Activated naive CD8-positive, alpha-beta T cell (primary cell): Measurements from ENCODE around the gene NENF.

Experiments used
- H3K27ac Mint-ChIP-seq: one replicate; pipeline ENCODE4 v1.8.0; 2021; ENCODE audit warnings: mixed read lengths
- H3K27me3 Mint-ChIP-seq: one replicate; pipeline ENCODE4 v1.8.0; 2021; ENCODE audit warnings: mixed read lengths
- H3K36me3 Mint-ChIP-seq: one replicate; pipeline ENCODE4 v1.8.0; 2021; ENCODE audit warnings: mixed read lengths
- H3K4me1 Mint-ChIP-seq: one replicate; pipeline ENCODE4 v1.8.0; 2021; ENCODE audit warnings: low read depth, mixed read lengths
- H3K4me3 Mint-ChIP-seq: one replicate; pipeline ENCODE4 v1.8.0; 2021; ENCODE audit warnings: mild to moderate bottlenecking, mixed read lengths
- H3K9me3 Mint-ChIP-seq: one replicate; pipeline ENCODE4 v1.8.0; 2021; ENCODE audit warnings: low read depth, mixed read lengths

The NENF gene

GRCh38 chr1:212415107-212415841 is 17.4 kb upstream of the NENF start:
- no peaks in the 10 kb centered on the region for H3K9me3 Mint-ChIP-seq
- H3K4me3 Mint-ChIP-seq = peak overlapping the region; percentile 99
- H3K27ac Mint-ChIP-seq = peak overlapping the region; percentile 95
- peaks cover 39% of the 10 kb centered on the region for H3K4me1 Mint-ChIP-seq
- peaks cover 6% of the 10 kb centered on the region for H3K36me3 Mint-ChIP-seq
- H3K27me3 Mint-ChIP-seq = no peaks in the 10 kb centered on the region

GRCh38 chr1:212421165-212421564 is 11.6 kb upstream of the NENF start:
- no peaks in the 10 kb centered on the region for H3K36me3 Mint-ChIP-seq

GRCh38 chr1:212423879-212424278 is 8.8 kb upstream of the NENF start:
- Mint-ChIP-seq H3K36me3 (no peaks in the 10 kb centered on the region), H3K4me1 (no peaks in the 10 kb centered on the region), H3K27me3 (peaks cover 4% of the 10 kb centered on the region), H3K9me3 (no peaks in the 10 kb centered on the region), H3K27ac (no peak overlapping the region), H3K4me3 (no peak overlapping the region)

More at GRCh38 chr1:212421165-212421564, 11.6 kb upstream of the NENF start:
- H3K4me3 Mint-ChIP-seq = no peak overlapping the region
- H3K27me3 Mint-ChIP-seq = peaks cover 4% of the 10 kb centered on the region
- no peaks in the 10 kb centered on the region for H3K9me3 Mint-ChIP-seq
- H3K4me1 Mint-ChIP-seq = no peaks in the 10 kb centered on the region
- no peak overlapping the region for H3K27ac Mint-ChIP-seq

- Mint-ChIP-seq H3K27me3 (peaks cover 4% of the 10 kb centered on the region), H3K4me3 (no peak overlapping the region)
Measured at GRCh38 chr1:212428496-212428895, 4.2 kb upstream of the NENF start.

GRCh38 chr1:212430416-212430815 is 2.3 kb upstream of the NENF start:
- Mint-ChIP-seq H3K4me1 (peaks cover 21% of the 10 kb centered on the region), H3K27me3 (no peaks in the 10 kb centered on the region), H3K4me3 (no peak overlapping the region), H3K27ac (no peak overlapping the region), H3K36me3 (no peaks in the 10 kb centered on the region), H3K9me3 (no peaks in the 10 kb centered on the region)

More at GRCh38 chr1:212428496-212428895, 4.2 kb upstream of the NENF start:
- Mint-ChIP-seq H3K27ac (no peak overlapping the region), H3K36me3 (no peaks in the 10 kb centered on the region), H3K9me3 (no peaks in the 10 kb centered on the region), H3K4me1 (peaks cover 9% of the 10 kb centered on the region)

- H3K4me3 Mint-ChIP-seq = no peak overlapping the region
- no peaks in the 10 kb centered on the region for H3K36me3 Mint-ChIP-seq
- no peaks in the 10 kb centered on the region for H3K9me3 Mint-ChIP-seq
- H3K27ac Mint-ChIP-seq = no peak overlapping the region
- H3K4me1 Mint-ChIP-seq = peaks cover 22% of the 10 kb centered on the region
- no peaks in the 10 kb centered on the region for H3K27me3 Mint-ChIP-seq
Measured at GRCh38 chr1:212430955-212431394, 1.7 kb upstream of the NENF start.

- Mint-ChIP-seq H3K4me3 (peak overlapping the region; percentile 59), H3K27me3 (no peaks in the 10 kb centered on the region), H3K9me3 (no peaks in the 10 kb centered on the region), H3K27ac (no peak overlapping the region), H3K4me1 (peaks cover 22% of the 10 kb centered on the region), H3K36me3 (no peaks in the 10 kb centered on the region)
Measured at GRCh38 chr1:212431644-212432043, 1.1 kb upstream of the NENF start.

GRCh38 chr1:212432272-212432660 is 454 bp upstream of the NENF start:
- Mint-ChIP-seq H3K4me3 (peak overlapping the region; percentile 82), H3K27ac (peak overlapping the region; percentile 61), H3K9me3 (no peaks in the 10 kb centered on the region), H3K27me3 (no peaks in the 10 kb centered on the region), H3K36me3 (no peaks in the 10 kb centered on the region), H3K4me1 (peaks cover 23% of the 10 kb centered on the region)

GRCh38 chr1:212433577-212434462 is 1.1 kb downstream of the NENF start:
- H3K4me3 Mint-ChIP-seq = peak overlapping the region; percentile 79
- H3K27ac Mint-ChIP-seq = peak overlapping the region; percentile 50
- H3K9me3 Mint-ChIP-seq = no peaks in the 10 kb centered on the region
- H3K36me3 Mint-ChIP-seq = no peaks in the 10 kb centered on the region
- no peaks in the 10 kb centered on the region for H3K27me3 Mint-ChIP-seq
- H3K4me1 Mint-ChIP-seq = peaks cover 32% of the 10 kb centered on the region

GRCh38 chr1:212434992-212435391 is 2.3 kb downstream of the NENF start:
- H3K4me3 Mint-ChIP-seq = peak overlapping the region; percentile 25
- no peaks in the 10 kb centered on the region for H3K27me3 Mint-ChIP-seq
- H3K4me1 Mint-ChIP-seq = peaks cover 32% of the 10 kb centered on the region
- no peaks in the 10 kb centered on the region for H3K9me3 Mint-ChIP-seq
- H3K27ac Mint-ChIP-seq = no peak overlapping the region
- no peaks in the 10 kb centered on the region for H3K36me3 Mint-ChIP-seq

- peaks cover 28% of the 10 kb centered on the region for H3K4me1 Mint-ChIP-seq
- no peak overlapping the region for H3K4me3 Mint-ChIP-seq
- no peak overlapping the region for H3K27ac Mint-ChIP-seq
- H3K36me3 Mint-ChIP-seq = no peaks in the 10 kb centered on the region
- no peaks in the 10 kb centered on the region for H3K27me3 Mint-ChIP-seq
- no peaks in the 10 kb centered on the region for H3K9me3 Mint-ChIP-seq
Measured at GRCh38 chr1:212437179-212437798, 4.6 kb downstream of the NENF start.

GRCh38 chr1:212438831-212439237 is 6.1 kb downstream of the NENF start:
- Mint-ChIP-seq H3K4me1 (peaks cover 20% of the 10 kb centered on the region), H3K27me3 (no peaks in the 10 kb centered on the region), H3K36me3 (no peaks in the 10 kb centered on the region), H3K9me3 (no peaks in the 10 kb centered on the region), H3K27ac (no peak overlapping the region), H3K4me3 (no peak overlapping the region)

- Mint-ChIP-seq H3K27ac (no peak overlapping the region), H3K4me3 (no peak overlapping the region), H3K4me1 (peaks cover 12% of the 10 kb centered on the region), H3K9me3 (no peaks in the 10 kb centered on the region), H3K36me3 (no peaks in the 10 kb centered on the region), H3K27me3 (no peaks in the 10 kb centered on the region)
Measured at GRCh38 chr1:212440419-212440818, 7.7 kb downstream of the NENF start.

- H3K4me3 Mint-ChIP-seq = no peak overlapping the region
- no peaks in the 10 kb centered on the region for H3K36me3 Mint-ChIP-seq
- peaks cover 8% of the 10 kb centered on the region for H3K4me1 Mint-ChIP-seq
- no peak overlapping the region for H3K27ac Mint-ChIP-seq
- no peaks in the 10 kb centered on the region for H3K9me3 Mint-ChIP-seq
- no peaks in the 10 kb centered on the region for H3K27me3 Mint-ChIP-seq
Measured at GRCh38 chr1:212442408-212442807, 9.7 kb downstream of the NENF start.

- H3K4me3 Mint-ChIP-seq = no peak overlapping the region
Measured at GRCh38 chr1:212446333-212446732, 13.6 kb downstream of the NENF start.

More at GRCh38 chr1:212446333-212446732, 13.6 kb downstream of the NENF start:
- no peaks in the 10 kb centered on the region for H3K4me1 Mint-ChIP-seq
- no peak overlapping the region for H3K27ac Mint-ChIP-seq
- no peaks in the 10 kb centered on the region for H3K27me3 Mint-ChIP-seq
- no peaks in the 10 kb centered on the region for H3K36me3 Mint-ChIP-seq
- H3K9me3 Mint-ChIP-seq = no peaks in the 10 kb centered on the region
